ENCODE data around the gene CRIP2.

CRIP2 gene

GRCh38 chr14:105474483-105475268 lies at the start of gene CRIP2:
CRIP2 (plus strand) TSS chr14:105474821; CDS start chr14:105474863, 42 bp downstream.
- no peak for DNase-seq (ENCODE audit: low read depth)

GRCh38 chr14:105424861-105425260 lies 49.8 kb upstream of the CRIP2 start:
- no peak for DNase-seq (ENCODE audit: low read depth)

GRCh38 chr14:105425823-105426247 lies 48.8 kb upstream of the CRIP2 start:
- no peak for DNase-seq (ENCODE audit: low read depth)

GRCh38 chr14:105426416-105427130 lies 48.0 kb upstream of the CRIP2 start:
- DNase-seq (ENCODE audit: low read depth) = no peak

GRCh38 chr14:105427412-105427811 lies 47.2 kb upstream of the CRIP2 start:
- no peak for DNase-seq (ENCODE audit: low read depth)

- DNase-seq (ENCODE audit: low read depth) = no peak
Measured at GRCh38 chr14:105427936-105428485, 46.6 kb upstream of the CRIP2 start.

- no peak for DNase-seq (ENCODE audit: low read depth)
Measured at GRCh38 chr14:105430042-105430441, 44.6 kb upstream of the CRIP2 start.

GRCh38 chr14:105430565-105430964 lies 44.1 kb upstream of the CRIP2 start:
- no peak for DNase-seq (ENCODE audit: low read depth)

- DNase-seq (ENCODE audit: low read depth) = no peak
Measured at GRCh38 chr14:105431256-105431655, 43.4 kb upstream of the CRIP2 start.

GRCh38 chr14:105432657-105433056 lies 42.0 kb upstream of the CRIP2 start:
- no peak for DNase-seq (ENCODE audit: low read depth)

- DNase-seq (ENCODE audit: low read depth) = no peak
Measured at GRCh38 chr14:105433161-105433605, 41.4 kb upstream of the CRIP2 start.

- DNase-seq (ENCODE audit: low read depth) = no peak
Measured at GRCh38 chr14:105436402-105436801, 38.2 kb upstream of the CRIP2 start.

GRCh38 chr14:105436891-105437722 lies 37.5 kb upstream of the CRIP2 start:
- DNase-seq (ENCODE audit: low read depth) = no peak

- DNase-seq (ENCODE audit: low read depth) = no peak
Measured at GRCh38 chr14:105437723-105438500, 36.7 kb upstream of the CRIP2 start.

- no peak for DNase-seq (ENCODE audit: low read depth)
Measured at GRCh38 chr14:105439179-105439578, 35.4 kb upstream of the CRIP2 start.

GRCh38 chr14:105439710-105440553 lies 34.7 kb upstream of the CRIP2 start:
- DNase-seq (ENCODE audit: low read depth) = no peak

GRCh38 chr14:105440554-105440900 lies 34.1 kb upstream of the CRIP2 start:
- no peak for DNase-seq (ENCODE audit: low read depth)

- no peak for DNase-seq (ENCODE audit: low read depth)
Measured at GRCh38 chr14:105440992-105441391, 33.6 kb upstream of the CRIP2 start.

GRCh38 chr14:105442125-105442524 lies 32.5 kb upstream of the CRIP2 start:
- no peak for DNase-seq (ENCODE audit: low read depth)

- no peak for DNase-seq (ENCODE audit: low read depth)
Measured at GRCh38 chr14:105442834-105443233, 31.8 kb upstream of the CRIP2 start.
